Natural killer cell (primary cell): Measurements from ENCODE around the gene CAMK2B. TPM values are rescaled to one million over a fixed set of nuclear protein-coding genes. Genes with fewer than 3 reads are reported as not detected.

ENCODE experiments used
- ATAC-seq, 3 donors: fragments of 150-1000 bp in 2 of 3; fragments of 200-7000 bp in 1 of 3; cut with Tn5 transposase; 1 replicate in 1 of 3; 2 replicates in 2 of 3; pipeline ENCODE4 v1.10.0; 2021; ENCODE audit warnings: mild to moderate bottlenecking in 2 of 3, moderate library complexity in 2 of 3
- DNase-seq, 2 donors: peaks; one replicate each; pipeline versions ENCODE4 v3.0.0 to v3.0.0-alpha.2; 2013 to 2021; ENCODE audit warnings: mixed read lengths in 1 of 2
- H3K27ac ChIP-seq: one replicate; pipeline ENCODE4 v1.5.1; 2013; ENCODE audit warnings: mild to moderate bottlenecking, low read length
- H3K27me3 ChIP-seq: one replicate; pipeline ENCODE4 v1.6.1; 2013; ENCODE audit warnings: low read length; ENCODE audit not compliant: control insufficient read depth, insufficient read depth
- H3K36me3 ChIP-seq: one replicate; pipeline ENCODE4 v1.6.1; 2013; ENCODE audit warnings: low read length; ENCODE audit not compliant: control insufficient read depth, insufficient read depth
- H3K4me1 ChIP-seq: one replicate; pipeline ENCODE4 v1.6.1; 2013; ENCODE audit warnings: low read length; ENCODE audit not compliant: control insufficient read depth, insufficient read depth
- H3K4me3 ChIP-seq: one replicate; pipeline ENCODE4 v1.5.1; 2013; ENCODE audit warnings: low read length
- H3K9me3 ChIP-seq: one replicate; pipeline ENCODE4 v1.6.1; 2013; ENCODE audit warnings: low read length; ENCODE audit not compliant: control insufficient read depth, insufficient read depth
- H3K27ac Mint-ChIP-seq, 2 donors: one replicate each; pipeline ENCODE4 v1.8.0; 2022; ENCODE audit warnings: mild to moderate bottlenecking in 2 of 2, mixed read lengths in 2 of 2, moderate library complexity in 1 of 2
- H3K27me3 Mint-ChIP-seq, 2 donors: one replicate each; pipeline ENCODE4 v1.8.0; 2022; ENCODE audit warnings: low read depth in 2 of 2, mixed read lengths in 2 of 2
- H3K36me3 Mint-ChIP-seq: one replicate; pipeline ENCODE4 v1.8.0; 2022; ENCODE audit warnings: mixed read lengths
- H3K4me1 Mint-ChIP-seq, 2 donors: one replicate each; pipeline ENCODE4 v1.8.0; 2022; ENCODE audit warnings: mixed read lengths in 2 of 2
- H3K4me3 Mint-ChIP-seq: one replicate; pipeline ENCODE4 v1.8.0; 2022; ENCODE audit warnings: mild to moderate bottlenecking, moderate library complexity, mixed read lengths
- H3K9me3 Mint-ChIP-seq, 2 donors: one replicate each; pipeline ENCODE4 v1.8.0; 2022; ENCODE audit warnings: mixed read lengths in 2 of 2
- WGBS: methylation state at CpG from one replicate; pipeline ENCODE4 v1.1.7; 2013; ENCODE audit warnings: missing lambda C conversion rate; ENCODE audit not compliant: insufficient coverage; 5-methylcytosine and 5-hydroxymethylcytosine counted together
- intact Hi-C: fragments of 100-400 bp; cut with micrococcal nuclease; formaldehyde crosslinking; loops from one replicate; pipeline ENCODE4 v1.14.2; 2022
- total RNA-seq, 4 donors: library from RNA; stranded (reverse); fragments of 120-200 nt in 1 of 4; gene quantifications; one replicate each; pipeline versions ENCODE4 v1.2.3 to v1.2.4, GENCODE V29; 2013 to 2022
- TF ChIP-seq, protein P1 (sequence below): fragments of 200-600 bp; IDR thresholded peaks from one replicate; pipeline ENCODE4 v1.8.0; 2022; ENCODE audit warnings: antibody characterized with exemption

CAMK2B gene
- total RNA-seq, 3 donors from 2014 or later (not counting 1 experiment from before 2014, with no cell fraction given), result 0.70 TPM; not detected in 2

DNA sequence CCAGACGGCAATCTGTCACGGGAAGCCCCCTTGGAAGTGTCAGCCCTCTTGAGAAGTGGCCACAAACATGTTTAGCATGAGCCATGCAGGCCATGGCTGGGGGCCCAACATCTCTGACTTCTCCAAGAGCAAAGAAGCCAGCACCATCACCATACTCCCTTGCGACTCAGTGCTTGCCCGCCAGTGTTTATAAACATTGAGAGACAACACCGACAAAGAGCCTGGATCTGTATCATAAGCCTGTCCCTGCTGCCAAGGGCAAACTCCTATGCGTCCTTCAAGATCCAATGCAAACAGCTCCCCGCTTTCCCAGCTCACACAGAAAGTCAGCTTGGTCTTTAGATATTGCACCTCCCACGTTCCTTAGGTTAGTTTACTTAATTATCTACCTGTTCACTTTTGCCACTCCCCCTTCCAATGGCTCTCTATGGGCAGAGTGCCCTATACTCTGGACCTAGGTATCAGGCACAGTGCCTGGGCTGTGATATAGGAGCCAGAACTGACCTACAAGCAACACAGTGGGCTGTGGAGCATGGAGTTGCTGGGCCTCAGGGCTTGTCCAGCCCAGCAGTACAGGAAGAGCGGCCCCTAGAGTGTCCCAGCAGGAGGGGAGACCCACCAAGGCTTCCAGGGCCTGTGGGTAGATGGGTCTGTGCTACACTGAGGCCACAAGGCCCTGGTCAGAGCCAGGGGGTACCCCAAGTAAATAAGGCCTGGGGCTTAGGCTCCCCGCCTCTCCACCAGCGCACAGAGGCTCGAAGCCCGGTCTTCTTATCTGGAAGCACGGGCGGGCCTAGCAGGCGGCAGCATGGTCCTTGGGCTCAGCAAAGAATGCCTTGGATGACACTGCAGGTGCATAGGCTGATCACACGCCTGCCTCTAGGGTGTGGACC is 37.7 kb downstream of the CAMK2B start:
- Mint-ChIP-seq H3K27me3 (peaks cover 9 to 16% of the 10 kb centered on the region in 2 donors), H3K36me3 (no peaks in the 10 kb centered on the region), H3K4me3 (no peak overlapping the region), H3K27ac (no peak overlapping the region), H3K4me1 (no peaks in the 10 kb centered on the region), H3K9me3 (no peaks in the 10 kb centered on the region)
- DNase-seq (peak in 1 of 2 donors; percentile 11), ATAC-seq (no peak)
- TF ChIP-seq, protein P1, sequence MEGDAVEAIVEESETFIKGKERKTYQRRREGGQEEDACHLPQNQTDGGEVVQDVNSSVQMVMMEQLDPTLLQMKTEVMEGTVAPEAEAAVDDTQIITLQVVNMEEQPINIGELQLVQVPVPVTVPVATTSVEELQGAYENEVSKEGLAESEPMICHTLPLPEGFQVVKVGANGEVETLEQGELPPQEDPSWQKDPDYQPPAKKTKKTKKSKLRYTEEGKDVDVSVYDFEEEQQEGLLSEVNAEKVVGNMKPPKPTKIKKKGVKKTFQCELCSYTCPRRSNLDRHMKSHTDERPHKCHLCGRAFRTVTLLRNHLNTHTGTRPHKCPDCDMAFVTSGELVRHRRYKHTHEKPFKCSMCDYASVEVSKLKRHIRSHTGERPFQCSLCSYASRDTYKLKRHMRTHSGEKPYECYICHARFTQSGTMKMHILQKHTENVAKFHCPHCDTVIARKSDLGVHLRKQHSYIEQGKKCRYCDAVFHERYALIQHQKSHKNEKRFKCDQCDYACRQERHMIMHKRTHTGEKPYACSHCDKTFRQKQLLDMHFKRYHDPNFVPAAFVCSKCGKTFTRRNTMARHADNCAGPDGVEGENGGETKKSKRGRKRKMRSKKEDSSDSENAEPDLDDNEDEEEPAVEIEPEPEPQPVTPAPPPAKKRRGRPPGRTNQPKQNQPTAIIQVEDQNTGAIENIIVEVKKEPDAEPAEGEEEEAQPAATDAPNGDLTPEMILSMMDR, result no peak
- Histone ChIP-seq H3K9me3 (no peaks in the 10 kb centered on the region), H3K4me3 (no peak overlapping the region), H3K36me3 (no peaks in the 10 kb centered on the region), H3K27me3 (no peaks in the 10 kb centered on the region), H3K27ac (no peak overlapping the region), H3K4me1 (no peaks in the 10 kb centered on the region)
- intact Hi-C loops, result no loop called here
- WGBS, result 90% methylated on average over 17 of the region's 17 CpGs

DNA sequence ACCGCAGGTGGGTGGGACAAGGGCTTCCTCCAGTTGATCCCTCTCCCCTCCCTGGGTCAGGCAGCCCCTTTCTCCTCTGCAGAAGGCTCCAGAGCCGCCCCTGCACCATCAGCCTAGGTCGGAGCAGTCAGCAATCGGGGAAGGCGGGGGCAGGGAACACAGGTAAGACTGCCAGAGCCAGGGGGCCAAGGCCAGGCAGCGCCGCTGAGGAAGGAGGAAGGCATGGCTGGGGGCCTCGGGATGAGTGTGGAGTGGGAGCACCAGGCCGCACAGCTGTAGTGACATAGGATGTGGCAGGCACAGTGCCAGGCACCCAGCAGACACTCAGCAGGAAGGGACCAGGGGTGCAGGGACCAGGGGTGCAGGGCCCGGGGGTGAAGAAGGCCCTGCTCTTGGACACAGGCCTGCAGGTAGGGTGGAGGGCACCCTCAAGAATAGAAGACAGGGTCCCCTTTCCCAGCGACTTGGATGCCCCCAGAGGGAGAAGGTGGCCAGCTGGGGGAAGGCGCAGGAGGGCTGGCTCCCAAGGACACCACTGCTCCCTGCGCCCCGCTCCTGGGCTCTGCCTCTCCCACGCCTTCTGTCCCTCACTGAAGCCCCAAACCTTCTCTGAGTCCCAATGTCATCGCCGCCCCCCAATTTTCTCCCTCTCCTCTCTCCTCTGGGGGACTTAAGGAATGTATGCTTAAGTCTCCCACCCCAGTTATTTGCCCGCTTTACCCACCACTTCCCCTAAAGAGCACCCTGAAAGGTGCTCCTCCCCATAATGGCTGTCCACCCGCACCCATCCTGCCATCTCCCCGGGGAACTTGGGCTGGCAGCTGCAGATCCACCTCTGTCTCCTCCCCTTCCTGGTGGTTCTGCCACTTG is 38.5 kb downstream of the CAMK2B start:
- H3K36me3 ChIP-seq, result no peaks in the 10 kb centered on the region
- Mint-ChIP-seq H3K9me3 (no peaks in the 10 kb centered on the region), H3K4me3 (no peak overlapping the region), H3K27ac (no peak overlapping the region), H3K4me1 (no peaks in the 10 kb centered on the region), H3K36me3 (no peaks in the 10 kb centered on the region), H3K27me3 (peaks cover 9 to 16% of the 10 kb centered on the region in 2 donors)
- 90% methylated on average over 20 of the region's 20 CpGs for WGBS
- intact Hi-C loops, result no loop called here
- H3K4me1 ChIP-seq, result no peaks in the 10 kb centered on the region
- DNase-seq, result peak in 1 of 2 donors; percentile 12
- TF ChIP-seq, protein P1, result no peak
- H3K9me3 ChIP-seq, result no peaks in the 10 kb centered on the region
- no peak overlapping the region for H3K4me3 ChIP-seq
- no peak overlapping the region for H3K27ac ChIP-seq
- H3K27me3 ChIP-seq, result no peaks in the 10 kb centered on the region
- no peak for ATAC-seq

DNA sequence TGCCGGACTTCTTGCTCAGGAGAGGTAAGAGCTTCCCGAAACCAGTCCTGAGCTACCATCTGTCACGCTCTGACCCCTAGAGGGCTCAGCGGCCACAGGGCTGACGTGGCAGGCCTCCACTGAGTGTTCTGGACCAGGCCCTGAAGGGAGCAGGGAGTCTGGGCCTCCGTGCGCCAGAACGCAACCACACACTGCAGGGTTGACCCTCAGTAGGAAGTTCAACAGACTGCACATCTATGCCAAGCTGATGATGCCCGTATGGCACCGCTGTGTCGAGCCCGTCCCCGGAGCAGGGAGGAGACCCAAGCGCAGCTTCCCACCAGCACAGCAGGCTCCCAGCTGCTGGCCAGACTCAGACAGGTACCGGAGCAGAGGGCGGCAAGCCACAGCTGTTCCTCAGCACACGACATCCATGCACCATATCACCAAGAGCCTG is 39.2 kb downstream of the CAMK2B start:
- Histone ChIP-seq H3K27ac (no peak overlapping the region), H3K4me3 (no peak overlapping the region)

More for the DNA sequence above, 39.2 kb downstream of the CAMK2B start:
- intact Hi-C loops, result no loop called here
- H3K4me3 Mint-ChIP-seq, result no peak overlapping the region
- no peaks in the 10 kb centered on the region for H3K36me3 Mint-ChIP-seq
- no peaks in the 10 kb centered on the region for H3K4me1 Mint-ChIP-seq
- no peaks in the 10 kb centered on the region for H3K27me3 ChIP-seq
- no peaks in the 10 kb centered on the region for H3K9me3 Mint-ChIP-seq
- DNase-seq, result peak in 1 of 2 donors; percentile 9
- H3K27ac Mint-ChIP-seq, result no peak overlapping the region
- no peaks in the 10 kb centered on the region for H3K4me1 ChIP-seq
- H3K36me3 ChIP-seq, result no peaks in the 10 kb centered on the region
- TF ChIP-seq, protein P1, result no peak
- ATAC-seq, result no peak
- WGBS, result 94% methylated on average over 17 of the region's 17 CpGs
- peaks cover 9 to 15% of the 10 kb centered on the region in 2 donors for H3K27me3 Mint-ChIP-seq
- no peaks in the 10 kb centered on the region for H3K9me3 ChIP-seq
